ENCODE data around the gene MT1G. TPM values are rescaled to one million over a fixed set of nuclear protein-coding genes. Genes with fewer than 3 reads are reported as not detected.
"Not testable (repeated sequence)": the region's sequence is repeated elsewhere in the genome, so short reads cannot be mapped to it uniquely, and the experiment has no call there.

Gene MT1G
- 23.7 TPM for total RNA-seq
- long read RNA-seq: 0 reads

DNA sequence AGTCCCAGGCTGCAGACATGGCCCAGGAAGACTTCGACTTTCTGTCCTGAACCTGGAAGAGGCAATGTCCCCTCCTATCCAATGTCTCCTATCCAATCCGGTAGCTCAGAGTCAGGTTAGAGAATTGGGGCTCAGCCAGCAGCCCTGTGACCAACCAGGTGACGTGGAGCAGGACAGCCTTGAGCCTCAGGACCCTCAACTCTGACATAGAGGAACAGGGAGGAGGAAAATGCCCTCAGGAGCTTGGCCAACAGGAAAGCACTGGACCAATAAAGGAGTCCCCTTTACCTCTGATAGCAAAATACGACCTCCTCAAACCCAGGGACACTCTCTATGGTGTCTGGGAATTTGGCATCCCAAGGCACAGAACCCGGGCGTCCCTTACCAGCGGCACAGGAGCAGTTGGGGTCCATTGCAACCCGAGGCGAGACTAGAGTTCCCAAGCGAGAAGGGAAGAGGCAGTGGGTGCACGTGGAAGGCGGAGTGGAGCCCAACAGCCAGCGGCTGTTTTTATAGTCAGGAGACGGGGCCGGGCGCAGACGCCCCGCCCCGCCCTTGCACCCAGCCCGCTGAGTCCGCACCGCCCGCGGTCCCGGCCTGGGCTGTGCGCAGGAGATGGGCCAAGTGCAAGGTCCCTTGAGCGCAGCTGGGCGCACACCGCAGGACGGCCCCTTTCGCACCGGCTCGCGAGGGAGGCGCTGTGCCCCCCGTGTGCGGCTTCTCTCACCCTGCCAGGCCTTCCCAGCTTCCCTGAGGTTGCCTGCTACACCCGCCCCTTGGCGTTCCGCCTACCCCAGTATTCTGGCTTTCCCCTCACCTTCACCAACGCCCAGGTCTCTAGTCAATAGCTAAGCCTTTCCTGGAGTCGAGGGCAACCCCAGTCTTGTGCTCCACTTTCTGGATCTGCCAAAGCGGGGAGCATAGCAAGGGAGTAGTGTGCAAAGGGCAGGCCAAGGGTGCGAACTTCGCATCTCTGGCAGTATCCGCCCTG is at the start of gene MT1G:
TSS of gene MT1G (minus strand) at position 485 of the 991 bp plus-strand sequence. CDS start at position 413, 72 bp downstream.
- DNase-seq: peak; percentile 74
- intact Hi-C loops (cut with DNase I): no loop called here
- Histone ChIP-seq H3K27me3 (peaks cover 75% of the 10 kb centered on the region), H3K9me3 (no peaks in the 10 kb centered on the region), H3K4me1 (peaks cover 8% of the 10 kb centered on the region), H3K4me3 (no peak within 1 kb of the TSS), H3K36me3 (no peaks in the 10 kb centered on the region), H3K27ac (no peak within 1 kb of the TSS)
- TF ChIP-seq, protein P1, sequence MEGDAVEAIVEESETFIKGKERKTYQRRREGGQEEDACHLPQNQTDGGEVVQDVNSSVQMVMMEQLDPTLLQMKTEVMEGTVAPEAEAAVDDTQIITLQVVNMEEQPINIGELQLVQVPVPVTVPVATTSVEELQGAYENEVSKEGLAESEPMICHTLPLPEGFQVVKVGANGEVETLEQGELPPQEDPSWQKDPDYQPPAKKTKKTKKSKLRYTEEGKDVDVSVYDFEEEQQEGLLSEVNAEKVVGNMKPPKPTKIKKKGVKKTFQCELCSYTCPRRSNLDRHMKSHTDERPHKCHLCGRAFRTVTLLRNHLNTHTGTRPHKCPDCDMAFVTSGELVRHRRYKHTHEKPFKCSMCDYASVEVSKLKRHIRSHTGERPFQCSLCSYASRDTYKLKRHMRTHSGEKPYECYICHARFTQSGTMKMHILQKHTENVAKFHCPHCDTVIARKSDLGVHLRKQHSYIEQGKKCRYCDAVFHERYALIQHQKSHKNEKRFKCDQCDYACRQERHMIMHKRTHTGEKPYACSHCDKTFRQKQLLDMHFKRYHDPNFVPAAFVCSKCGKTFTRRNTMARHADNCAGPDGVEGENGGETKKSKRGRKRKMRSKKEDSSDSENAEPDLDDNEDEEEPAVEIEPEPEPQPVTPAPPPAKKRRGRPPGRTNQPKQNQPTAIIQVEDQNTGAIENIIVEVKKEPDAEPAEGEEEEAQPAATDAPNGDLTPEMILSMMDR (IDR thresholded peaks at IDR 0.05): no peak
- ATAC-seq: peak; percentile 82

GRCh38 chr16:56717532-56717931 is 49.7 kb upstream of the MT1G start:
- ATAC-seq; H3K9me3 ChIP-seq; H3K27ac ChIP-seq; DNase-seq; H3K4me3 ChIP-seq; intact Hi-C loops (cut with DNase I); H3K36me3 ChIP-seq; H3K4me1 ChIP-seq; H3K27me3 ChIP-seq: not testable (repeated sequence)

DNA sequence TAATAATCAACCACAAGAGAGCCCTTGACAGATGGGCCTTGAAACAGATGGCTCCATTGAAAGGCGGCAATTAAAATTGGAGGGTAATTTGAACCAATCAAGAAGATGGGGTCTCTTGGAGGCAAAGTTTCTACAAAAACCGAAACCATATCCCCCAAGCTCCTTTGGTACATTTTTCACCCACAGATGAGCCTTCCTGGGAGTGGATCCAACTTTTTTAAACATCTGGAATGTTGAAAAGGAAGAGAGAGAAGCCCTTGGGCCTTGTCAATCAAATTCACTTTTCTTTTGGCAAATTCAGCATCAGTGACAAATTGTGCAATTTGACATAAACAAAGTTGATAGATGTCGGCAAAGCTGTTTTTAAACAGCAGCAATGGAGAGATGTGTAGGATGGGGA is 48.9 kb upstream of the MT1G start:
- Histone ChIP-seq H3K4me1 (no peaks in the 10 kb centered on the region), H3K4me3 (no peak overlapping the region), H3K27me3 (no peaks in the 10 kb centered on the region), H3K9me3 (no peaks in the 10 kb centered on the region), H3K36me3 (no peaks in the 10 kb centered on the region), H3K27ac (no peak overlapping the region)
- TF ChIP-seq, protein P1 (IDR thresholded peaks at IDR 0.05): no peak
- intact Hi-C loops (cut with DNase I): no loop called here
- ATAC-seq (no peak), DNase-seq (no peak)

DNA sequence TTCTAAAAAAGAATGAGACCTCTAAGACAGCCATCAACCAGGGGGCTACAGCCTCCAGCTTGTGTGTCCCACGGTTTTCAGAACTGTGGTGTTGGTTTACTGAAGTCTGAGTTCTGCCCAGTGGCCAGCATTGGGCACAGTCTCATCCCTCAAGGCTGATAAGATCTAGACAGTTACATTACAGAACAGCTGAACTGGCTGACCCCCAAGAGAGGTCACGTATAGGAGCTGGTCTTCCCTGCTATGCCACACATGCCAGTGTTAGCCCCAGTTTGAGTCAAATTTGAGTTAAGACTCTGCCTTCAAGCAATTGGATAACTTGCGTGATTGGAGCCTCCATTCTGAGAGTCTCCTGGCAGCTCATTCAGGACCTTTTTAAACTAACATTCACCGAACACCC is 47.3 kb upstream of the MT1G start:
- Histone ChIP-seq H3K9me3 (no peaks in the 10 kb centered on the region), H3K27ac (no peak overlapping the region), H3K27me3 (no peaks in the 10 kb centered on the region), H3K4me3 (no peak overlapping the region), H3K4me1 (no peaks in the 10 kb centered on the region), H3K36me3 (no peaks in the 10 kb centered on the region)
- DNase-seq: no peak
- TF ChIP-seq, protein P1 (IDR thresholded peaks at IDR 0.05): no peak
- intact Hi-C loops (cut with DNase I): no loop called here
- ATAC-seq: no peak

DNA sequence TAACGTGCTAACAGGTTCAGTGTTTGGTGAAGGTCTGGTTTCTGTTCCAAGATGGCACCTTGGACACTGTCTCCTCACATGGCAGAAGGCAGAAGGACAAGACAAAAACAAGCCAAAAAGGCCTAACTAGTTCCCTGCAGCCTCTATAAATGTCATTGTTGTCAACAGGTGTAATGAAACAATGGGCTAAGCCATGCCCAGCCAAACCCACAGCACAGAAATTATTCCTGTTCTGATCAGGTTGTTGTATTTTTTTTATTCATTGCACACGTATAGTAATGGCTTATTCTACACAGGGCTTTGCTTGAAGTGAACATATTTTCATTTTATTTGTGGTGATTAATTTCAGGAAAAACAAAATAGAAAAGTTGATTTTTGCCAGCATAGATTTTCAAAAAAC is 45.9 kb upstream of the MT1G start:
- DNase-seq (no peak), ATAC-seq (no peak)
- intact Hi-C loops (cut with DNase I): no loop called here
- H3K27me3 ChIP-seq: no peaks in the 10 kb centered on the region
- H3K4me1 ChIP-seq: no peaks in the 10 kb centered on the region
- no peaks in the 10 kb centered on the region for H3K9me3 ChIP-seq
- no peaks in the 10 kb centered on the region for H3K36me3 ChIP-seq
- H3K27ac ChIP-seq: no peak overlapping the region
- H3K4me3 ChIP-seq: no peak overlapping the region
- TF ChIP-seq, protein P1 (IDR thresholded peaks at IDR 0.05): no peak

GRCh38 chr16:56711862-56712261 is 44.0 kb upstream of the MT1G start:
- Histone ChIP-seq H3K27ac (no peak overlapping the region), H3K9me3 (no peaks in the 10 kb centered on the region), H3K4me3 (no peak overlapping the region), H3K36me3 (no peaks in the 10 kb centered on the region), H3K4me1 (no peaks in the 10 kb centered on the region), H3K27me3 (no peaks in the 10 kb centered on the region)
- intact Hi-C loops (cut with DNase I): no loop called here
- ATAC-seq (no peak), DNase-seq (no peak)
- TF ChIP-seq, protein P1 (IDR thresholded peaks at IDR 0.05): no peak

Data from upper lobe of right lung (tissue), 1 donor.